NB4 (cell line): ENCODE data around the gene ZMAT5.

ENCODE experiments used
- MYC ChIP-seq: IDR thresholded peaks from 2 replicates; pipeline ENCODE4 v1.6.1; 2011; ENCODE audit warnings: low read depth, low read length
- POLR2A ChIP-seq: IDR thresholded peaks from 2 replicates; pipeline ENCODE4 v1.6.1; 2011; ENCODE audit warnings: mild to moderate bottlenecking; ENCODE audit not compliant: insufficient read length; ENCODE audit errors: extremely low read depth
- TF ChIP-seq, protein P1 (sequence below): IDR thresholded peaks from one replicate; pipeline ENCODE4 v1.5.1; 2012; ENCODE audit warnings: low read depth, low read length
- TF ChIP-seq, protein P2 (sequence below): IDR thresholded peaks from 2 replicates; pipeline ENCODE4 v1.6.1; 2011; ENCODE audit warnings: low read depth, low read length

DNA sequence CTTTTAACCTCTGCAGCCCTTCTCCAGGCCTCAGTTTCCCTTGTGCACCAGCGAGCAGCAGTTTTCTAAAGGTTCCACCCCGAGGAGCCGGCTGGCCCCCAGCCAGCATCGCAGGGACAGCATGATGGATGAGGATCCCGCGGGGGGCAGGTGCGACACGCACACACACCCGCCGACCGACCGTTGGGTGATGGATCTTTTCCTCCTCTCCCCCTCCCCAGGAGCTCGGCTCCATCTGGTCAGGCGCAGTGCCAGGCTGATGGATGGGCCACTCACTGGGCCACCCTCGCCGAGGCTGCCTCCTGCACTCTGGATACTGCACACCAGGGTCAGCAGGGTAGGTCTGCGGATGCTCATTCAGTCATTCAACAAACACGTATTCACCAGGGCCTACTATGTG lies 59.8 kb downstream of the ZMAT5 start:
- TF ChIP-seq, protein P1, sequence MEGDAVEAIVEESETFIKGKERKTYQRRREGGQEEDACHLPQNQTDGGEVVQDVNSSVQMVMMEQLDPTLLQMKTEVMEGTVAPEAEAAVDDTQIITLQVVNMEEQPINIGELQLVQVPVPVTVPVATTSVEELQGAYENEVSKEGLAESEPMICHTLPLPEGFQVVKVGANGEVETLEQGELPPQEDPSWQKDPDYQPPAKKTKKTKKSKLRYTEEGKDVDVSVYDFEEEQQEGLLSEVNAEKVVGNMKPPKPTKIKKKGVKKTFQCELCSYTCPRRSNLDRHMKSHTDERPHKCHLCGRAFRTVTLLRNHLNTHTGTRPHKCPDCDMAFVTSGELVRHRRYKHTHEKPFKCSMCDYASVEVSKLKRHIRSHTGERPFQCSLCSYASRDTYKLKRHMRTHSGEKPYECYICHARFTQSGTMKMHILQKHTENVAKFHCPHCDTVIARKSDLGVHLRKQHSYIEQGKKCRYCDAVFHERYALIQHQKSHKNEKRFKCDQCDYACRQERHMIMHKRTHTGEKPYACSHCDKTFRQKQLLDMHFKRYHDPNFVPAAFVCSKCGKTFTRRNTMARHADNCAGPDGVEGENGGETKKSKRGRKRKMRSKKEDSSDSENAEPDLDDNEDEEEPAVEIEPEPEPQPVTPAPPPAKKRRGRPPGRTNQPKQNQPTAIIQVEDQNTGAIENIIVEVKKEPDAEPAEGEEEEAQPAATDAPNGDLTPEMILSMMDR = no peak
- no peak for TF ChIP-seq POLR2A
- TF ChIP-seq MYC = no peak
- TF ChIP-seq, protein P2, sequence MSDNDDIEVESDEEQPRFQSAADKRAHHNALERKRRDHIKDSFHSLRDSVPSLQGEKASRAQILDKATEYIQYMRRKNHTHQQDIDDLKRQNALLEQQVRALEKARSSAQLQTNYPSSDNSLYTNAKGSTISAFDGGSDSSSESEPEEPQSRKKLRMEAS = no peak
